HG03066 (cell line): ENCODE data around the gene NLRP6.

Source experiments
- ATAC-seq: cut with Tn5 transposase; IDR thresholded peaks from one replicate; pipeline ENCODE4 v1.9.1; 2021; ENCODE audit warnings: low read depth; ENCODE audit not compliant: unreplicated experiment

Gene NLRP6

GRCh38 chr11:255176-255575 is 23.0 kb upstream of the NLRP6 start:
- no peak for ATAC-seq

- ATAC-seq, result no peak
Observed at GRCh38 chr11:255816-256215, 22.4 kb upstream of the NLRP6 start.

- no peak for ATAC-seq
Observed at GRCh38 chr11:256952-257737, 21.1 kb upstream of the NLRP6 start.

GRCh38 chr11:257766-258493 is 20.3 kb upstream of the NLRP6 start:
- ATAC-seq, result no peak

GRCh38 chr11:259413-259812 is 18.8 kb upstream of the NLRP6 start:
- ATAC-seq, result no peak

GRCh38 chr11:261624-262023 is 16.6 kb upstream of the NLRP6 start:
- ATAC-seq, result no peak

GRCh38 chr11:266676-267439 is 11.3 kb upstream of the NLRP6 start:
- no peak for ATAC-seq

- ATAC-seq, result no peak
Observed at GRCh38 chr11:267491-267994, 10.7 kb upstream of the NLRP6 start.

GRCh38 chr11:268716-269145 is 9.5 kb upstream of the NLRP6 start:
- ATAC-seq, result peak; percentile 54

GRCh38 chr11:269146-269890 is 8.9 kb upstream of the NLRP6 start:
- ATAC-seq, result peak; percentile 77

- no peak for ATAC-seq
Observed at GRCh38 chr11:270451-271318, 7.5 kb upstream of the NLRP6 start.

GRCh38 chr11:271319-271715 is 6.9 kb upstream of the NLRP6 start:
- ATAC-seq, result no peak

GRCh38 chr11:272195-272930 is 5.8 kb upstream of the NLRP6 start:
- no peak for ATAC-seq

- ATAC-seq, result no peak
Observed at GRCh38 chr11:272931-273198, 5.3 kb upstream of the NLRP6 start.

GRCh38 chr11:276219-276618 is 2.0 kb upstream of the NLRP6 start:
- ATAC-seq, result no peak

- ATAC-seq, result no peak
Observed at GRCh38 chr11:279040-279965, 1.1 kb downstream of the NLRP6 start.

GRCh38 chr11:279966-280705 is 1.9 kb downstream of the NLRP6 start:
- ATAC-seq, result no peak
